G401 (cell line): ENCODE data around the gene IRF2BP2. TPM values are rescaled to one million over a fixed set of nuclear protein-coding genes. Genes with fewer than 3 reads are reported as not detected.
"Not testable (repeated sequence)": the region's sequence is repeated elsewhere in the genome, so short reads cannot be mapped to it uniquely, and the experiment has no call there.

Experiments used
- DNase-seq: peaks from one replicate; pipeline ENCODE4 v3.0.0-alpha.2; 2015; ENCODE audit warnings: low spot score
- in situ Hi-C: cut with HindIII; loops from 2 replicates; pipeline ENCODE4 v1.10.0; 2016; ENCODE audit warnings: low sequenced_read_pairs, mixed read lengths
- total RNA-seq: library from RNA; depleted of rRNA; stranded (reverse); fragments of >200 nt; shearing (Covaris generic); gene quantifications from 2 replicates; pipeline ENCODE4 v1.2.3, GENCODE V29; 2014

Gene IRF2BP2
- total RNA-seq, 1 experiment from 2014 or later: 44.7 TPM

DNA sequence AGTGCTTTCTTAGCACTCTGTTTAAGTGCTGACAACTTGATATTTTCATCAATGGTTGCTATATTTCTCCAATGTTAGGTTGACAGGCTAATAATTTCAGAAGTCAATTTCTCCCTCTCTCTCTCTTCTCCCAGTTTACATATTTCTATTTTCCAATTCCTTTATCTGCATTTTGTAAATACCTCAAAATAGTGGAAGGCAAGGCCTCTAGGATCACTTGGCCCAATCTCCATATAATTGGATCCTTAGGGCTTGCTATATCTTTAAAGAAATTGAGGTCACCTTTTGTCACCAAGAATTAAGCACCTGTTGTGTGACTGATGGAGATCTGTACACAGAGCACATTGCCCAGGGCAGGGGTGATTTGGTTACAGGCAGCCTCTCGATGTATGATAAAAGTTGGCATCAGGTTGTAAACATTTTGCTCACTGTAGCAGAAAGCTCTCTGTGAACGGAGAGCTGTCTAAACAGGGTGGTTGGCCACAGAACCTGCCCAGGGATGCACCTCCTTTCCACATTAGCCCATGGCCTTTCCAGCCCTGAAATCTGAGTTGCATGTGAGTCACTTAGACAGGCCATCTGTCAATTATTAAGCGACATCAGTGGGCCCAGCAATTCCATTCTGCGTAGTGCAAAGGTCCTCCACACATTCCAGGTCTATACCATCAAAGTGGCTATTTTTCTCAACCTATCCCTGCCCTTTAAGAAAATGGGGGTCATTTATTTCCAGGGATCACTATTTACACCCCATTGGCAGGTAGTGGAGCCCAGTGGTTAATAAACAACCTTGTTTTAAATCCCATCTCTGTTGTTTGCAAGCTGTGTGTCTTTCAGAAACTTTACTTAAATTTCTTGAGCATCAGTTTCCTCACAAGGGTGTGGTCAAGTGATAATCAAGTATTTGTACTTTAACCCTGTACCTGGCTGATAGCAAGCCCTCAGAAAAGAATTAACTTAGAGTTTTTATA, 29.1 kb upstream of the IRF2BP2 start:
- in situ Hi-C loops: no loop called here
- DNase-seq: no peak

- in situ Hi-C loops, DNase-seq: not testable (repeated sequence)
Measured at GRCh38 chr1:234634922-234635321, 24.9 kb upstream of the IRF2BP2 start.

DNA sequence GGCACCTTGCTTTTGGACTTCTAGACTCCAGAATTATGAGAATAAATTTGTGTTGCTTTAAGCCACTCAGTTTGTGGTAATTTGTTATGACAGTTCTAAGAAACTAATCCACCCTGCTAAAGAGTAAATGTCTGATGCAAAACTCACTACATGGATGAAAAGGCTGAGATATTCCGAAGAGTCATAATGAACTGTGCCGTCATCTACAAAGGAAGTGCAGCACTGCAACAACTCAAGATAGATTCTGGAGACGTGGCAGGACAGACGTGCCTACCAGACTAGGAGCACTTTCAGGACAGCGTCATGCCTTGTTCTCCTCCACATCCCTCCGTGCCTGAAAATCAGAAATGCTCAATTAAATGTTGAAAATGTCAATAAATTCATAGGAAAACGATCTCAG, 24.4 kb upstream of the IRF2BP2 start:
- in situ Hi-C loops: no loop called here
- DNase-seq: no peak

- in situ Hi-C loops: no loop called here
- DNase-seq: no peak
Measured at GRCh38 chr1:234633246-234634003, 23.4 kb upstream of the IRF2BP2 start.

DNA sequence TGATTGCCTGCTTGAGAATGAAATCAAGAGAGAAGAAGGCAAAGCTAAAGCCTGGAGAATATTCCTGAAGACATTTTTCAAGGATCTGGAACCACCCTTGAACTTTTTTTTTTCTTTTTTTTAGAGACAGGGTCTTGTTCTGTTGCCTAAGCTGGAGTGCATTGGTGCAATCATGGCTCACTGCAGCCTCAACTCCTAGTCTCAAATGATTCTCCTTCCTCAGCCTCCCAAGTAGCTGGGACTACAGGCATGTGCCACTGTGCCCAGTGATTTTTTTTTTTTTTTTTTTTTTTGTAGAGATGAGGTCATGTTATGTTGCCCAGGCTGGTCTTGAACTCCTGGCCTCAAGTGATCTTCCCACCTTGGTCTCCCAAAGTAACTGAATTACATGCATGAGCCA, 22.2 kb upstream of the IRF2BP2 start:
- in situ Hi-C loops: no loop called here

GRCh38 chr1:234631721-234632125, 21.7 kb upstream of the IRF2BP2 start:
- no peak for DNase-seq
- in situ Hi-C loops: no loop called here

More for the DNA sequence above, 22.2 kb upstream of the IRF2BP2 start:
- DNase-seq: no peak

DNA sequence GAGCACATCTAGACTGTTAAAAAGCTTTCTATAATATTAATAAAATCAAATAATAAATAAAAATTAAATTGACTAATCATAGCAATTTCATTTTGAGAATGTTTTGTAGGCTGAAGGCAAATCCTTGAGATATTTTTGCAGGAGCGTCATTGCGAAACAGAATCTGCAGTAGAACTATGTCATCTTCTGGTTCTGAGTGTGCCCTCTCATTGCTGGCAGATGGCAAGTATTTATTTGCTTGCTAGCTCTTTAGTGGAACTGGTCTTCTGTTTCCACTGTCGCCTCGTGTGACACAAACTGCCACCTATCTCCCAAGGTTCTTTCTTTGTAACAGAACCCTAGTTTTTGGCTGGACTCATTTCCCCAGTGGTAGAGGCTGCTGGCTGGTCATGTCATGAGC, 19.0 kb upstream of the IRF2BP2 start:
- in situ Hi-C loops: no loop called here

DNA sequence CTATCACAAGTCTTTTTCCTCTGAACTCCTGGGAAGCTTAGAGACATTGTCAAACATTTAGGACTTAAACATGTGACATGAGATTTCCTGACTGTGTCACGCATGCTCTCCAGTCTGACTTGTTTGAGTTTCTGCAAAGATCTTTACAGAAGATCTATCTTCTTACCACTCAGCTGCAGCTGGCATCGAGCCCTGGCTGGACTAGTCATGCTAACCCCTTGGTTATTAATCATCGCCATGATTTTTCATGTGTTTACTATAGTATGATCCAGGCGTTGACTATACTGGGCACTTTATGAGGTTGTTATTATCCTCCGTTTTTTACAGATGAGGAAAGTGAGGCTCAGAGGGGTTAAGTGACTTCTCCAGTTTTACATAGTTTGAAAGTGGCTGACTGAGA, 18.1 kb upstream of the IRF2BP2 start:
- no peak for DNase-seq
- in situ Hi-C loops: no loop called here

More for the DNA sequence above, 19.0 kb upstream of the IRF2BP2 start:
- no peak for DNase-seq

GRCh38 chr1:234627009-234627950, 17.3 kb upstream of the IRF2BP2 start:
- in situ Hi-C loops: no loop called here

DNA sequence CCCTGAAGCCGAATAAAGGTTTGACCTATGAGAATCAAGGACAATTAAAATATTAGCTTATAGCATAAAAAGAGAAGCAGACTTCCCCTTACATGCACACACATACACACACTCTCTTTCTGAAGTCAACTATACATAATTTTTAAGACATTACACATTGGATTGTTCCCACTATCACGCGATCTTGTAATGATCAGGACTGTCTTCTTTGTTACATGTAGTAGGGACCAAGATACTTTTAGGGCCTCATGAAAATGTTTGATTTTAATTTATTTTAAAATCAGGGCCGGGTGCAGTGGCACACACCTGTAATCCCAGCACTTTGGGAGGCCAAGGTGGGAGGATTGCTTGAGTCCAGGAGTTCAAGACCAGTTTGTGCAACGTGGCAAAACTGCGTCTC, 16.4 kb upstream of the IRF2BP2 start:
- in situ Hi-C loops: no loop called here
- DNase-seq: no peak

More at GRCh38 chr1:234627009-234627950, 17.3 kb upstream of the IRF2BP2 start:
- DNase-seq: no peak

- in situ Hi-C loops: loop anchor here (25.0 kb wide), 1 partner anchor 463 kb away; no protein-coding TSS in a partner anchor
Measured at GRCh38 chr1:234624724-234625117, 14.7 kb upstream of the IRF2BP2 start.

GRCh38 chr1:234621657-234622335, 11.8 kb upstream of the IRF2BP2 start:
- in situ Hi-C loops: loop anchor here (25.0 kb wide), 1 partner anchor 466 kb away; no protein-coding TSS in a partner anchor
- DNase-seq: no peak

More at GRCh38 chr1:234624724-234625117, 14.7 kb upstream of the IRF2BP2 start:
- DNase-seq: no peak

DNA sequence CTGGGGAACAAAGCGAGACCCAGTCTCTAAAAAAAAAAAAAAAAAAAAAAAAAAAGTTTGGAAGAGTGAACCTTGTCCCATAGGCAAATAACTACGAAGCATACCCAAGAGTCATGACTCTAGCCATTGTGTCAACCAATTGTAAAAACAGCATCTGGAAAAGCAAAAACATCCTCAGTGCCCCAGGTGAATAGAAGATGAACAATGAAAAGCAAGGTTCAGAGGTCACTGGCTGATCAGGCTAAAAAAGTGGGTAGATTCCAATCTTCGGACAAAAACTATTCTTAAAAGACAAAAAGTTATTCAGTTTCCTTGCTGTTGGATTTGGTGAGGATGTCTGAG, 11.1 kb upstream of the IRF2BP2 start:
- no peak for DNase-seq
- in situ Hi-C loops: loop anchor here (25.0 kb wide), 1 partner anchor 466 kb away; no protein-coding TSS in a partner anchor

- in situ Hi-C loops: loop anchor here (25.0 kb wide), 1 partner anchor 467 kb away; no protein-coding TSS in a partner anchor
- no peak for DNase-seq
Measured at GRCh38 chr1:234620272-234621126, 10.5 kb upstream of the IRF2BP2 start.

DNA sequence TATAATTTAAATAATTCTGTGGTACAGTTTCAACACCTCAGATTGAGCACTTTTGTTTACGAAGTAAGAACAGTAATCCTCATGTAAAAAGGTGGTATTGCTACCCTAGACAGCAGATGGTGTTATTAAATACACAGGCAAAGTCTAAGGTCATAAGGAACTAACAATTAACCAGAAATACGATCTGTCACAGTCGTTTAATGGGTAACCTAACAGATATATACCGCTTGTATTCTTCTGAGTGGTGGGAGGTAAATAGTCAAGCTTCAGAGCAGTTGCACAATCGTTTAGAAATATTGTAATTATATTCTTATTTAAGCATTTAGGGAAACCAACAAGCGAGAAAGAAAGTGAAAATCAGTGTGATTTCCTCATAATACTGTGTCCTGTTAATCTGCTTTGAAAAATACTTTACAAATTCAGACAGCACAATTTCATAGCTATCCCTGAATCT, 9.8 kb upstream of the IRF2BP2 start:
- in situ Hi-C loops: loop anchor here (25.0 kb wide), 1 partner anchor 467 kb away; no protein-coding TSS in a partner anchor
- no peak for DNase-seq

DNA sequence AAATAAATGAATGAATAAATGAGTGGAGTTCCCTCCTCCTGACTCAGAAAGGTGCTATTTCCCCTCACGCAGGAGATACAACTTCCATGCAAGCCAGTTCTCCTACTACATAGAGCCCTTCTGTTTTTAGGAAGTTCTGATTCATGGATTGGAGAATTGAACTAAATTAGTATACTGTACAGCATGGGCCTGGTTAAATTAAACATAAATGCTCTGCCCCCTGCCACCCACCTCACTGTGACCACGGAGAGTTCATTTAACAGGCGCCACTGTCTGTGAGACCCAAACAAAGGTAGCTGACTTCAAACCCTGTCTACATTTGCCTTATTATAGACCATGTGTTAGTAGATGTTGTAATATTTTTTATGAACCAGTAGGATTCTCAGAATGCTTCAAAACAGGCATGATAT, 9.1 kb upstream of the IRF2BP2 start:
- DNase-seq: no peak
- in situ Hi-C loops: loop anchor here (25.0 kb wide), 1 partner anchor 468 kb away; no protein-coding TSS in a partner anchor

DNA sequence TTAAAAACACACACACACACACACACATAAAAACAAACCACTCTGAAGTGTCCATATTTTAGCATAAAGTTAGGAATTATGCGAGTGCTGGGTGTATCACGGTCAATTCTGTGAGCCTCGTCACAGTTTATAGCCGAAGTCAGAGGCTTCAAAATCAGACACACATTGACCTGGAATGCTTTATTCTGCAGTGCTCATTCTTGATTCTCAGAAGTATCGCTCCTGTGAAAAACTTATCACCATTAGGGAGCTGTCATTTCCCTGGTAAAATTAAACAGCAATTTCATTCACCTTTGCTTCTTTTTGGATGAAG, 8.7 kb upstream of the IRF2BP2 start:
- DNase-seq: no peak
- in situ Hi-C loops: loop anchor here (25.0 kb wide), 1 partner anchor 469 kb away; no protein-coding TSS in a partner anchor
